SK-N-SH (cell line): ENCODE data around the gene DERL2.

Experiments used
- EZH2phosphoT487 ChIP-seq: fragments of 200-600 bp; sonication (generic); IDR thresholded peaks from 2 replicates; pipeline ENCODE4 v1.6.1; 2017; ENCODE audit warnings: low read depth, mixed run types, mild to moderate bottlenecking, antibody characterized with exemption, moderate library complexity, borderline replicate concordance
- GATA2 ChIP-seq: sonication (generic); formaldehyde crosslinking; IDR thresholded peaks from 2 replicates; pipeline ENCODE4 v1.5.0; 2020; ENCODE audit warnings: mild to moderate bottlenecking, missing genetic modification reagents
- JUND ChIP-seq: IDR thresholded peaks from 2 replicates; pipeline ENCODE4 v1.4.0; 2012
- TF ChIP-seq, protein P1 (sequence below): fragments of 200-600 bp; sonication (generic); IDR thresholded peaks from 2 replicates; pipeline ENCODE4 v1.6.1; 2017; ENCODE audit warnings: antibody characterized with exemption, mild to moderate bottlenecking, moderate library complexity
- TF ChIP-seq, protein P2 (sequence below): fragments of 150-350 bp; IDR thresholded peaks from 2 replicates; pipeline ENCODE4 v1.6.1; 2017; ENCODE audit warnings: antibody characterized with exemption, low read length, low read depth, borderline replicate concordance

DNA sequence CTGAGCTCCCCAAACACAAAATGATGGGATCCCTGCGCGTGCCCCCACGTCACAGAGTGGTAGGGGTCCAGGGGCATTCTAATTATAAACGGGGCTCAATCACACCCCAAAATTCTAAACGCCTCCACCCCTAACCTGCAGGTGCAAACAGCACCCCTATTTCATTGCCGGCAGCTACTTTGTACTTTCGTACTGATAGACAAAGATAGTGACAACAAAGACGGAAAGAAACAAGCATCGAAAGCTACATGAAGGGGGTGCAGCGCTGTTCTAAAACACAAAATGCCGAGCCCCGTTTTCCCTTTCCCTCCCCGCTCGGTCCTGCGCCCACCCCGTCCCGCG is 14.2 kb upstream of the DERL2 start:
- TF ChIP-seq, protein P1, sequence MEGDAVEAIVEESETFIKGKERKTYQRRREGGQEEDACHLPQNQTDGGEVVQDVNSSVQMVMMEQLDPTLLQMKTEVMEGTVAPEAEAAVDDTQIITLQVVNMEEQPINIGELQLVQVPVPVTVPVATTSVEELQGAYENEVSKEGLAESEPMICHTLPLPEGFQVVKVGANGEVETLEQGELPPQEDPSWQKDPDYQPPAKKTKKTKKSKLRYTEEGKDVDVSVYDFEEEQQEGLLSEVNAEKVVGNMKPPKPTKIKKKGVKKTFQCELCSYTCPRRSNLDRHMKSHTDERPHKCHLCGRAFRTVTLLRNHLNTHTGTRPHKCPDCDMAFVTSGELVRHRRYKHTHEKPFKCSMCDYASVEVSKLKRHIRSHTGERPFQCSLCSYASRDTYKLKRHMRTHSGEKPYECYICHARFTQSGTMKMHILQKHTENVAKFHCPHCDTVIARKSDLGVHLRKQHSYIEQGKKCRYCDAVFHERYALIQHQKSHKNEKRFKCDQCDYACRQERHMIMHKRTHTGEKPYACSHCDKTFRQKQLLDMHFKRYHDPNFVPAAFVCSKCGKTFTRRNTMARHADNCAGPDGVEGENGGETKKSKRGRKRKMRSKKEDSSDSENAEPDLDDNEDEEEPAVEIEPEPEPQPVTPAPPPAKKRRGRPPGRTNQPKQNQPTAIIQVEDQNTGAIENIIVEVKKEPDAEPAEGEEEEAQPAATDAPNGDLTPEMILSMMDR: no peak
- TF ChIP-seq, protein P2, sequence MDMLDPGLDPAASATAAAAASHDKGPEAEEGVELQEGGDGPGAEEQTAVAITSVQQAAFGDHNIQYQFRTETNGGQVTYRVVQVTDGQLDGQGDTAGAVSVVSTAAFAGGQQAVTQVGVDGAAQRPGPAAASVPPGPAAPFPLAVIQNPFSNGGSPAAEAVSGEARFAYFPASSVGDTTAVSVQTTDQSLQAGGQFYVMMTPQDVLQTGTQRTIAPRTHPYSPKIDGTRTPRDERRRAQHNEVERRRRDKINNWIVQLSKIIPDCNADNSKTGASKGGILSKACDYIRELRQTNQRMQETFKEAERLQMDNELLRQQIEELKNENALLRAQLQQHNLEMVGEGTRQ: no peak
- no peak for TF ChIP-seq JUND
- TF ChIP-seq EZH2phosphoT487: no peak
- no peak for TF ChIP-seq GATA2
